ENCODE data around the gene CYTH2. TPM values are rescaled to one million over a fixed set of nuclear protein-coding genes. Genes with fewer than 3 reads are reported as not detected.

The CYTH2 gene
- total and polyA plus RNA-seq, 4 donors, result 32.7 to 76.6 (median 59.0) TPM

GRCh38 chr19:48510421-48511268 is 41.5 kb downstream of the CYTH2 start:
- Histone ChIP-seq H3K36me3 (ENCODE audit: control insufficient read depth in 1 of 2, insufficient read depth in 2 of 2, low read length in 1 of 2) (no peaks in the 10 kb centered on the region), H3K27ac (ENCODE audit: low read depth in 1 of 2, low read length in 2 of 2) (no peak overlapping the region), H3K4me1 (ENCODE audit: control insufficient read depth in 1 of 2, insufficient read depth in 2 of 2, low read length in 2 of 2) (no peaks in the 10 kb centered on the region), H3K4me3 (ENCODE audit: low read length in 2 of 2) (peak overlapping the region in 1 of 2 donors; percentile 3), H3K9me3 (ENCODE audit: control insufficient read depth, low read length) (no peaks in the 10 kb centered on the region), H3K27me3 (ENCODE audit: control insufficient read depth in 1 of 2, insufficient read depth in 2 of 2, low read length in 1 of 2) (no peaks in the 10 kb centered on the region)
- WGBS, 2 donors, result 9 to 10% methylated on average over 24 of the region's 24 CpGs
- DNase-seq (peak; percentile 85 to 89), ATAC-seq (ENCODE audit: low FRiP score) (peak; percentile 66)
- intact Hi-C loops (cut with DNase I), result loop anchor here in 1 of 2 donors (5.0 kb wide), 1 partner anchor 72 kb away; no protein-coding TSS in a partner anchor

- no peak for ATAC-seq (ENCODE audit: low FRiP score)
- no peak for DNase-seq
- intact Hi-C loops (cut with DNase I), result loop anchor here in 1 of 2 donors (5.0 kb wide), 1 partner anchor 71 kb away; no protein-coding TSS in a partner anchor
- 2 to 3% methylated on average over 27 to 32 of the region's 32 CpGs for WGBS, 2 donors
- no peak overlapping the region for H3K27ac ChIP-seq (ENCODE audit: low read depth in 1 of 2, low read length in 2 of 2)
- H3K4me1 ChIP-seq (ENCODE audit: control insufficient read depth in 1 of 2, insufficient read depth in 2 of 2, low read length in 2 of 2), result no peaks in the 10 kb centered on the region
- H3K36me3 ChIP-seq (ENCODE audit: control insufficient read depth in 1 of 2, insufficient read depth in 2 of 2, low read length in 1 of 2), result no peaks in the 10 kb centered on the region
- no peaks in the 10 kb centered on the region for H3K27me3 ChIP-seq (ENCODE audit: control insufficient read depth in 1 of 2, insufficient read depth in 2 of 2, low read length in 1 of 2)
- no peak overlapping the region for H3K4me3 ChIP-seq (ENCODE audit: low read length in 2 of 2)
- no peaks in the 10 kb centered on the region for H3K9me3 ChIP-seq (ENCODE audit: control insufficient read depth, low read length)
Measured at GRCh38 chr19:48511321-48511731, 42.2 kb downstream of the CYTH2 start.

DNA sequence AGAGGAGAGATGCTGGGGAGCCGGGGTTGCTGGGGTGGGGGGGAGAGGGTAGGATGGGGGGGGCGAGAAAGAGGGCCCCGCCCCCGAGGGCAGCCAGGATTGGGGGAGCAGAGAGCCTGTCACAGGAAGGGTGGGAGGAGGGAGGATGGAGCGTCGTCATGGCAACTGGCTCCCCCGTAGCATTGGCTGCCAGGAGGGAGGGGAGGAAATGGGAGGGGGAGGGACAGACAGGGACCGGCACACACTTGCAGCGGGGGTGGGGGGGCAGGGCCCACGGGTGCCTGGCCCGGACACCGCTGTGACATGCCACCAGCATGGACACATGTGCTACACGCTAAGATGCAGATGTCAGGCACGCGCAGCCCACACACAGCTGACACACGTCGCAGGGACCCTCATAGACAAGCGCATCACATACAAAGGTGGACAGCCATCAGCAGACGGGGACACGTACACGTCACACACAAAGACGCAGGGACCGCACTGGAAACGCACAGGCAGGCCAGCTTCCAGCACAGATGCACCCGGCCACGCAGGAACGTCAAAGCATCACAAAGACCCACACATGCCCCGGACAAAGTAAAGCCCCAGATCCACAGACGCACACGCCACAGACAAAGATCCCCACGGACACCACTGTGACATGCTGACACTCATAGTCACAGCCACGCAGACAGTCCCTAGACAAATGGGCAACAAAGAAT is 42.8 kb downstream of the CYTH2 start, which contains the start of gene LMTK3:
LMTK3 (minus strand) TSS at position 36 of the 704 bp plus-strand sequence. CDS start 259 bp downstream, outside the sequence.
- WGBS, 2 donors, result 9 to 15% methylated on average over 23 to 32 of the region's 32 CpGs
- intact Hi-C loops (cut with DNase I), result loop anchor here in 1 of 2 donors (5.0 kb wide), 1 partner anchor 70 kb away; no protein-coding TSS in a partner anchor
- no peaks in the 10 kb centered on the region for H3K36me3 ChIP-seq (ENCODE audit: control insufficient read depth in 1 of 2, insufficient read depth in 2 of 2, low read length in 1 of 2)
- ATAC-seq (ENCODE audit: low FRiP score) (no peak), DNase-seq (no peak)
- H3K27me3 ChIP-seq (ENCODE audit: control insufficient read depth in 1 of 2, insufficient read depth in 2 of 2, low read length in 1 of 2), result no peaks in the 10 kb centered on the region
- H3K4me1 ChIP-seq (ENCODE audit: control insufficient read depth in 1 of 2, insufficient read depth in 2 of 2, low read length in 2 of 2), result no peaks in the 10 kb centered on the region
- H3K4me3 ChIP-seq (ENCODE audit: low read length in 2 of 2), result peak within 1 kb of the TSS in 1 of 2 donors; percentile 3
- H3K9me3 ChIP-seq (ENCODE audit: control insufficient read depth, low read length), result no peaks in the 10 kb centered on the region
- no peak within 1 kb of the TSS for H3K27ac ChIP-seq (ENCODE audit: low read depth in 1 of 2, low read length in 2 of 2)

- intact Hi-C loops (cut with DNase I), result loop anchor here in 1 of 2 donors (5.0 kb wide), 1 partner anchor 70 kb away; no protein-coding TSS in a partner anchor
- H3K27ac ChIP-seq (ENCODE audit: low read depth in 1 of 2, low read length in 2 of 2), result no peak overlapping the region
- no peaks in the 10 kb centered on the region for H3K27me3 ChIP-seq (ENCODE audit: control insufficient read depth in 1 of 2, insufficient read depth in 2 of 2, low read length in 1 of 2)
- no peaks in the 10 kb centered on the region for H3K36me3 ChIP-seq (ENCODE audit: control insufficient read depth in 1 of 2, insufficient read depth in 2 of 2, low read length in 1 of 2)
- no peaks in the 10 kb centered on the region for H3K4me1 ChIP-seq (ENCODE audit: control insufficient read depth in 1 of 2, insufficient read depth in 2 of 2, low read length in 2 of 2)
- ATAC-seq (ENCODE audit: low FRiP score) (no peak), DNase-seq (no peak)
- H3K9me3 ChIP-seq (ENCODE audit: control insufficient read depth, low read length), result no peaks in the 10 kb centered on the region
- WGBS, 2 donors, result 46 to 50% methylated on average over 19 of the region's 19 CpGs
- no peak overlapping the region for H3K4me3 ChIP-seq (ENCODE audit: low read length in 2 of 2)
Measured at GRCh38 chr19:48512504-48513288, 43.5 kb downstream of the CYTH2 start.

DNA sequence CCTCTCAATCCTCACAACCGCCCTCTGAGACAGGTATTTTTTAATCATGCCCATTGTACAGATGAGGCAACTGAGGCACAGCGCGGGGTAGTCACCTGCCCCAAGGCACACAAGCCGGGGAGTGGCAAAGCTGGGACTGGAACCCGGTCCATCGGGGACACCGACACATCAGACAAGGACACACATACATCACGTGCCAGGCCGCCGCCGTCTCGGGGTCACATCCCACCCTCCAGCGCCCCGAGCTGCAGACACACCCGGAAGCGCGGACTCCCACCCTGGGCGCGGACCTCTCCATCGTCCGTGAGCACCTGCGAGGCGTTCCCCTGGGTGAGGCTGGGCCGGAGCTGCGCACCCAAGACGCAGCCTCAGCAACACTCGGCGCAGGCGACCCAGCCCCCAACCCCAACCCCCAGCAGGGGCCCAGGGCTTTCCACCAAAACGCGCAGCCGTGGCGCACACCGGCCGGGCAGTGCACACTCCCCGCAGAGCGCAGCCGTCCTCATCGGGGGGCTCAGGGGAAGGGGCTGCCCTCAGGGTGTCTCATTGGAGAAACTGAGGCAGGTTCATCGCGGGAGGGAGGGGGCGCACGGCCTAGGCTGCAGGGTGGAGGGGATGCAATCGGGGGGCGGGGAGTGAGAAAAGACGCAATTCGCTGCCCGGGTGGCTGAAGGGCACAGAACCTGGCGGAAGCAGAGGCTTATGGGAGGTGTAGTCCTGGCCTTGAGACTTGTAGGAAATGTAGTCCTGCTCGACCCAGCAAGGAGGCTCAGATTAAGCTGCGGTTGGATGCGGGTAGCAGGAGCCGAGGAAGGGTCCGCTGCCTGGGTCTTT is 44.3 kb downstream of the CYTH2 start:
- Histone ChIP-seq H3K9me3 (ENCODE audit: control insufficient read depth, low read length) (no peaks in the 10 kb centered on the region), H3K36me3 (ENCODE audit: control insufficient read depth in 1 of 2, insufficient read depth in 2 of 2, low read length in 1 of 2) (no peaks in the 10 kb centered on the region), H3K27me3 (ENCODE audit: control insufficient read depth in 1 of 2, insufficient read depth in 2 of 2, low read length in 1 of 2) (no peaks in the 10 kb centered on the region), H3K4me1 (ENCODE audit: control insufficient read depth in 1 of 2, insufficient read depth in 2 of 2, low read length in 2 of 2) (no peaks in the 10 kb centered on the region), H3K4me3 (ENCODE audit: low read length in 2 of 2) (peak overlapping the region; percentile 22 to 29), H3K27ac (ENCODE audit: low read depth in 1 of 2, low read length in 2 of 2) (no peak overlapping the region)
- DNase-seq (peak in 1 of 2 donors; percentile 84), ATAC-seq (ENCODE audit: low FRiP score) (peak; percentile 65)
- intact Hi-C loops (cut with DNase I), result loop anchor here in 1 of 2 donors (5.0 kb wide), 1 partner anchor 69 kb away; no protein-coding TSS in a partner anchor
- WGBS, 2 donors, result 2 to 4% methylated on average over 43 to 54 of the region's 54 CpGs

GRCh38 chr19:48514123-48514458 is 44.9 kb downstream of the CYTH2 start:
- Histone ChIP-seq H3K4me1 (ENCODE audit: control insufficient read depth in 1 of 2, insufficient read depth in 2 of 2, low read length in 2 of 2) (no peaks in the 10 kb centered on the region), H3K27me3 (ENCODE audit: control insufficient read depth in 1 of 2, insufficient read depth in 2 of 2, low read length in 1 of 2) (no peaks in the 10 kb centered on the region)
- ATAC-seq (ENCODE audit: low FRiP score), result no peak

DNA sequence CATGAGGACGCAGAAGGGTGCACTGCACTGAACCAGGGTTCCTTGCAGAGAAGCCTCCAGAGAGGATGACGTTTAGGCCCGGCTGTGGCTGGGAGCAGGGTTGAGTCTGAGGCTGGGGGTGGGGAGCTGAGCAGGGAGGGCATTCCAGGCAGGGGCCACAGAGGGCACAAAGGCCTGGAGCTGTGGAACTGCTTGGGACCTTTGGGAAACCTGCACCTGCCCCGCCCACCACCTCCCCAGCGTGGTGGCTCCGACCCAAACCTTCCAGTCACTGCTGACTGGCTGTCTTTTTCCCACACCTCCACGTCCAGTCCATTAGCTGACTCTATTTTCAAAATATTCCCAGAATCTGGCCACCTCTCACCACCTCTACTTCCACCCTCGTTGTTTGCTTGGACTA is 47.4 kb downstream of the CYTH2 start:
- no peak overlapping the region for H3K4me3 ChIP-seq (ENCODE audit: low read length in 2 of 2)
- WGBS, 2 donors, result 80 to 84% methylated on average over 8 of the region's 8 CpGs
- DNase-seq (no peak), ATAC-seq (ENCODE audit: low FRiP score) (no peak)
- H3K4me1 ChIP-seq (ENCODE audit: control insufficient read depth in 1 of 2, insufficient read depth in 2 of 2, low read length in 2 of 2), result no peaks in the 10 kb centered on the region
- H3K9me3 ChIP-seq (ENCODE audit: control insufficient read depth, low read length), result no peaks in the 10 kb centered on the region
- intact Hi-C loops (cut with DNase I), result no loop called here
- no peak overlapping the region for H3K27ac ChIP-seq (ENCODE audit: low read depth in 1 of 2, low read length in 2 of 2)
- H3K36me3 ChIP-seq (ENCODE audit: control insufficient read depth in 1 of 2, insufficient read depth in 2 of 2, low read length in 1 of 2), result no peaks in the 10 kb centered on the region
- H3K27me3 ChIP-seq (ENCODE audit: control insufficient read depth in 1 of 2, insufficient read depth in 2 of 2, low read length in 1 of 2), result no peaks in the 10 kb centered on the region

More at GRCh38 chr19:48514123-48514458, 44.9 kb downstream of the CYTH2 start:
- Histone ChIP-seq H3K4me3 (ENCODE audit: low read length in 2 of 2) (no peak overlapping the region), H3K27ac (ENCODE audit: low read depth in 1 of 2, low read length in 2 of 2) (no peak overlapping the region), H3K36me3 (ENCODE audit: control insufficient read depth in 1 of 2, insufficient read depth in 2 of 2, low read length in 1 of 2) (no peaks in the 10 kb centered on the region), H3K9me3 (ENCODE audit: control insufficient read depth, low read length) (no peaks in the 10 kb centered on the region)
- WGBS, 2 donors, result 31 to 34% methylated on average over 11 of the region's 11 CpGs
- intact Hi-C loops (cut with DNase I), result loop anchor here in 1 of 2 donors (5.0 kb wide), 1 partner anchor 68 kb away; no protein-coding TSS in a partner anchor
- DNase-seq, result no peak

Data from aorta (tissue), 5 donors.